HepG2 (cell line): ENCODE results near the gene LMAN2. TPM values are rescaled to one million over a fixed set of nuclear protein-coding genes. Genes with fewer than 3 reads are reported as not detected.

Experiments used
- ATAC-seq: fragments of 200-7000 bp; cut with Tn5 transposase; 3 replicates; pipeline ENCODE4 v1.9.1; 2020; ENCODE audit warnings: mild to moderate bottlenecking, moderate library complexity
- BruUV-seq: library from RNA; stranded (reverse); fragments of 400-500 nt; replicated peaks from 2 replicates; lab custom pipeline; 2021; lab: Mats Ljungman, UMichigan
- CTCF ChIA-PET: fragments of 300-600 bp; formaldehyde crosslinking; extraction: SDS; loops from one replicate; lab custom pipeline; 2021; ENCODE audit warnings: low total read pairs, inconsistent platforms, low intra/inter-chr PET ratio; lab: Yijun Ruan, JAX
- POLR2A ChIA-PET: fragments of 350-600 bp; sonication (Branson Sonifier 250); formaldehyde crosslinking; loops from one replicate; lab custom pipeline; 2020; ENCODE audit warnings: antibody characterized with exemption, inconsistent platforms; lab: Yijun Ruan, JAX
- DNase-seq: peaks from one replicate; pipeline ENCODE4 v3.0.0-alpha.2; 2015; ENCODE audit warnings: low spot score
- FAIRE-seq: peaks from 3 replicates; lab custom pipeline; 2011; peaks lifted over from hg19 to GRCh38; lab: Jason Lieb, UNC
- H2AFZ ChIP-seq: one replicate; pipeline ENCODE4 v1.6.1; 2011; ENCODE audit warnings: low read length, inconsistent platforms
- H3K27ac ChIP-seq: fragments of 300-600 bp; 3 replicates; pipeline ENCODE4 v1.8.0; 2011; ENCODE audit warnings: mixed run types, mild to moderate bottlenecking, mixed read lengths, low read length, inconsistent platforms; ENCODE audit not compliant: insufficient read depth; ENCODE audit errors: extremely low read length
- H3K27me3 ChIP-seq, 2 experiments: fragments of 200-600 bp in 1 of 2; 2 replicates in 1 of 2; 3 replicates in 1 of 2; pipeline versions ENCODE4 v1.6.0 to v1.8.0; 2011; ENCODE audit warnings: low read length in 2 of 2, mild to moderate bottlenecking in 2 of 2, moderate library complexity in 2 of 2, inconsistent platforms in 1 of 2; ENCODE audit not compliant: insufficient read depth in 2 of 2, control insufficient read depth in 1 of 2
- H3K36me3 ChIP-seq, 2 experiments: fragments of 200-600 bp in 1 of 2; replicated peaks in 1 of 2; 2 replicates in 1 of 2; 3 replicates in 1 of 2; pipeline versions ENCODE4 v1.5.1 to v1.8.0; 2011; ENCODE audit warnings: low read length in 2 of 2, inconsistent platforms in 1 of 2; ENCODE audit not compliant: insufficient read depth in 2 of 2, control insufficient read depth in 1 of 2
- H3K4me1 ChIP-seq: 2 replicates; pipeline ENCODE4 v1.5.1; 2012; ENCODE audit warnings: low read length, inconsistent platforms; ENCODE audit not compliant: insufficient read depth
- H3K4me2 ChIP-seq: 2 replicates; pipeline ENCODE4 v1.6.0; 2011; ENCODE audit warnings: low read depth, low read length, inconsistent platforms
- H3K4me3 ChIP-seq, 3 experiments: fragments of 200-600 bp in 1 of 3; sonication (generic), shearing (Covaris generic) in 1 of 3; replicated peaks in 1 of 3; 2 replicates each; pipeline ENCODE4 v1.5.1; 2011 to 2016; ENCODE audit warnings: low read length in 3 of 3, inconsistent platforms in 2 of 3, low read depth in 2 of 3, mild to moderate bottlenecking in 2 of 3, control low read depth in 1 of 3, mixed read lengths in 1 of 3; ENCODE audit not compliant: insufficient read depth in 1 of 3
- H3K79me2 ChIP-seq: one replicate; pipeline ENCODE4 v1.6.1; 2011; ENCODE audit warnings: low read length, inconsistent platforms; ENCODE audit not compliant: insufficient read depth
- H3K9ac ChIP-seq: 2 replicates; pipeline ENCODE4 v1.6.0; 2011; ENCODE audit warnings: mild to moderate bottlenecking, low read depth, low read length, inconsistent platforms; ENCODE audit not compliant: insufficient read depth
- H3K9me3 ChIP-seq: 2 replicates; pipeline ENCODE4 v1.5.1; 2012; ENCODE audit warnings: mild to moderate bottlenecking, low read length
- H4K20me1 ChIP-seq: 2 replicates; pipeline ENCODE4 v1.6.0; 2011; ENCODE audit warnings: inconsistent platforms, mild to moderate bottlenecking, low read length, moderate library complexity; ENCODE audit not compliant: insufficient read depth
- BCL3 ChIP-seq: sonication (generic); formaldehyde crosslinking; IDR thresholded peaks from 2 replicates; pipeline ENCODE4 v1.5.1; 2020; ENCODE audit warnings: mild to moderate bottlenecking, missing genetic modification reagents, moderate library complexity
- HNF4A ChIP-seq: sonication (generic); formaldehyde crosslinking; IDR thresholded peaks from 2 replicates; pipeline ENCODE4 v1.4.0; 2020; ENCODE audit warnings: missing genetic modification reagents
- MTERF4 ChIP-seq: sonication (generic); formaldehyde crosslinking; IDR thresholded peaks from 2 replicates; pipeline ENCODE4 v1.8.0; 2023; ENCODE audit warnings: mild to moderate bottlenecking, missing genetic modification reagents
- PHF8 ChIP-seq: sonication (generic); formaldehyde crosslinking; IDR thresholded peaks from 2 replicates; pipeline ENCODE4 v1.5.0; 2020; ENCODE audit warnings: missing genetic modification reagents
- RFX5 ChIP-seq: IDR thresholded peaks from 2 replicates; pipeline ENCODE4 v1.6.1; 2011; ENCODE audit warnings: low read depth, low read length, improper control_type of control experiment
- SATB2 ChIP-seq: sonication (generic); formaldehyde crosslinking; IDR thresholded peaks from 2 replicates; pipeline ENCODE4 v1.5.0; 2020; ENCODE audit warnings: missing genetic modification reagents
- SIN3B ChIP-seq: fragments of 150-350 bp; IDR thresholded peaks from 2 replicates; pipeline ENCODE4 v1.6.1; 2014; ENCODE audit warnings: low read length
- SP4 ChIP-seq: sonication (generic); formaldehyde crosslinking; IDR thresholded peaks from 2 replicates; pipeline ENCODE4 v1.8.1; 2023; ENCODE audit warnings: mild to moderate bottlenecking, missing genetic modification reagents
- YEATS4 ChIP-seq: sonication (generic); formaldehyde crosslinking; IDR thresholded peaks from 2 replicates; pipeline ENCODE4 v1.4.0; 2020; ENCODE audit warnings: missing genetic modification reagents, borderline replicate concordance
- ZKSCAN1 ChIP-seq: fragments of 150-350 bp; IDR thresholded peaks from 2 replicates; pipeline ENCODE4 v1.6.1; 2014; ENCODE audit warnings: low read length
- ZKSCAN5 ChIP-seq: sonication (generic); formaldehyde crosslinking; IDR thresholded peaks from 2 replicates; pipeline ENCODE4 v1.5.1; 2020; ENCODE audit warnings: mild to moderate bottlenecking, missing genetic modification reagents
- ZMYM2 ChIP-seq: sonication (generic); formaldehyde crosslinking; IDR thresholded peaks from 2 replicates; pipeline ENCODE4 v1.8.0; 2022; ENCODE audit warnings: mild to moderate bottlenecking, missing genetic modification reagents
- ZNF747 ChIP-seq: sonication (generic); formaldehyde crosslinking; IDR thresholded peaks from 2 replicates; pipeline ENCODE4 v1.8.1; 2023; ENCODE audit warnings: missing genetic modification reagents, mild to moderate bottlenecking, borderline replicate concordance
- ZNF768 ChIP-seq: sonication (generic); formaldehyde crosslinking; IDR thresholded peaks from 2 replicates; pipeline ENCODE4 v1.4.0; 2020; ENCODE audit warnings: missing genetic modification reagents
- ZSCAN31 ChIP-seq: sonication (generic); formaldehyde crosslinking; IDR thresholded peaks from 2 replicates; pipeline ENCODE4 v1.5.0; 2020; ENCODE audit warnings: low read depth, mild to moderate bottlenecking, missing genetic modification reagents
- WGBS: methylation state at CpG from one replicate; pipeline ENCODE4 v1.1.6; 2017; ENCODE audit warnings: low lambda C conversion rate; 5-methylcytosine and 5-hydroxymethylcytosine counted together
- in situ Hi-C: cut with HindIII; loops from 2 replicates; pipeline ENCODE4 v1.10.0; 2017; ENCODE audit warnings: low pct_unique_long_range_greater_than_20kb; ENCODE audit not compliant: extremely low pct_ligation_motif_present
- intact Hi-C: fragments of 100-400 bp; cut with micrococcal nuclease; formaldehyde crosslinking; loops from one replicate; pipeline ENCODE4 v1.10.0; 2022; ENCODE audit not compliant: unreplicated experiment
- polyA plus RNA-seq, 8 experiments: library from polyadenylated mRNA; depleted of rRNA in 3 of 8; stranded (reverse) in 7 of 8; unstranded in 1 of 8; fragments of >200 nt; fragmentation: Illumina TruSeq in 4 of 8; extraction: Trizol in 4 of 8; gene quantifications; 2 replicates each; pipeline versions ENCODE4 v1.2.1 to v1.2.3, GENCODE V29; 2011 to 2016; ENCODE audit warnings: low read depth in 4 of 8, missing spikeins in 1 of 8, mixed read lengths in 1 of 8; ENCODE audit not compliant: insufficient read depth in 1 of 8
- total RNA-seq, 5 experiments: library from RNA; depleted of rRNA; stranded (reverse); fragments of >200 nt; fragmentation: Illumina TruSeq; extraction: Trizol; gene quantifications; 2 replicates each; pipeline ENCODE4 v1.2.3, GENCODE V29; 2016; ENCODE audit warnings: low read depth in 1 of 5

Gene LMAN2
- total and polyA plus RNA-seq, 2 of the 13 experiments (the other 11 are each of a cell fraction or from before 2014, with no cell fraction given) = 191 to 197 TPM

GRCh38 chr5:177393206-177393765 lies 41.8 kb upstream of the LMAN2 start:
- BruUV-seq = no TSS peak
- H3K36me3 ChIP-seq = no peaks in the 10 kb centered on the region
- H3K4me3 ChIP-seq = no peak overlapping the region
- no peaks in the 10 kb centered on the region for H3K79me2 ChIP-seq
- intact Hi-C loops (no loop called here), in situ Hi-C loops (no loop called here)
- no peak for ATAC-seq
- H3K9me3 ChIP-seq = no peaks in the 10 kb centered on the region
- no peak for DNase-seq
- no peak overlapping the region for H3K4me2 ChIP-seq
- ChIA-PET CTCF (no interaction called here), POLR2A (interaction anchor here (1.4 to 7.3 kb wide), 3 partner anchors 15 to 55 kb away, joined by 3 to 79 read pairs (median 5); partner anchors contain the start of gene GRK6)
- no peak overlapping the region for H3K9ac ChIP-seq
- FAIRE-seq = no peak
- H3K27ac ChIP-seq = no peak overlapping the region
- no peak for TF ChIP-seq HNF4A (CRISPR knock-in tag)
- peak; percentile 80 for TF ChIP-seq ZNF768
- peaks cover 4 to 50% of the 10 kb centered on the region in 2 experiments; a peak in 3 of 5 replicates for H3K27me3 ChIP-seq
- H2AFZ ChIP-seq = no peak overlapping the region
- H4K20me1 ChIP-seq = no peaks in the 10 kb centered on the region
- H3K4me1 ChIP-seq = peaks cover 34% of the 10 kb centered on the region
- 45% methylated on average over 1 of the region's 1 CpG for WGBS

- Histone ChIP-seq H3K36me3 (no peaks in the 10 kb centered on the region), H4K20me1 (no peaks in the 10 kb centered on the region), H3K27me3 (peaks cover 4 to 52% of the 10 kb centered on the region in 2 experiments; a peak in 3 of 5 replicates), H3K9me3 (no peaks in the 10 kb centered on the region), H3K9ac (no peak overlapping the region), H3K4me3 (no peak overlapping the region), H3K4me2 (no peak overlapping the region), H3K27ac (no peak overlapping the region), H3K79me2 (no peaks in the 10 kb centered on the region), H2AFZ (no peak overlapping the region), H3K4me1 (peaks cover 34% of the 10 kb centered on the region)
- TF ChIP-seq SP4 = no peak
- TF ChIP-seq ZKSCAN1 = no peak
- TF ChIP-seq SIN3B = no peak
- TF ChIP-seq ZMYM2 = no peak
- TF ChIP-seq YEATS4 (CRISPR knock-in tag) = no peak
- TF ChIP-seq ZKSCAN5 (CRISPR knock-in tag) = no peak
- TF ChIP-seq PHF8 = no peak
- TF ChIP-seq BCL3 = no peak
- TF ChIP-seq ZNF747 = no peak
- TF ChIP-seq MTERF4 (CRISPR knock-in tag) = no peak
- no peak for TF ChIP-seq SATB2 (CRISPR knock-in tag)
- TF ChIP-seq RFX5 = no peak
- TF ChIP-seq ZSCAN31 (CRISPR knock-in tag) = no peak
- ATAC-seq = no peak
- intact Hi-C loops = no loop called here
- WGBS = 3% methylated on average over 4 of the region's 5 CpGs
- ChIA-PET CTCF (no interaction called here), POLR2A (interaction anchor here (1.4 to 7.3 kb wide), 3 partner anchors 14 to 55 kb away, joined by 3 to 79 read pairs (median 5); partner anchors contain the start of gene GRK6)
- no peak for DNase-seq
- in situ Hi-C loops = no loop called here
- no peak for FAIRE-seq
- no TSS peak for BruUV-seq
Measured at GRCh38 chr5:177392765-177393164, 41.3 kb upstream of the LMAN2 start.
